Measurements from ENCODE around the gene ELOVL6. TPM values are rescaled to one million over a fixed set of nuclear protein-coding genes. Genes with fewer than 3 reads are reported as not detected.

Gene ELOVL6
- total RNA-seq, 1 donor from 2014 or later = 27.6 TPM

- Mint-ChIP-seq H3K27ac (no peak overlapping the region), H3K36me3 (no peaks in the 10 kb centered on the region), H3K27me3 (ENCODE audit: low read depth) (no peaks in the 10 kb centered on the region), H3K9me3 (no peaks in the 10 kb centered on the region), H3K4me3 (no peak overlapping the region), H3K4me1 (peaks cover 3% of the 10 kb centered on the region)
- no peak for DNase-seq (ENCODE audit: low spot score in 2 of 2, unreplicated experiment in 2 of 2)
- no peak for TF ChIP-seq CTCF (IDR thresholded peaks at IDR 0.05; ENCODE audit: unreplicated experiment)
These were observed 13.3 kb upstream of the ELOVL6 start for GRCh38 chr4:110211770-110212061.

- H3K9me3 Mint-ChIP-seq = no peaks in the 10 kb centered on the region
- no peak overlapping the region for H3K27ac Mint-ChIP-seq
- TF ChIP-seq CTCF (IDR thresholded peaks at IDR 0.05; ENCODE audit: unreplicated experiment) = peak; percentile 38
- no peaks in the 10 kb centered on the region for H3K27me3 Mint-ChIP-seq (ENCODE audit: low read depth)
- H3K4me3 Mint-ChIP-seq = no peak overlapping the region
- DNase-seq (ENCODE audit: low spot score in 2 of 2, unreplicated experiment in 2 of 2) = no peak
- H3K36me3 Mint-ChIP-seq = no peaks in the 10 kb centered on the region
- peaks cover 3% of the 10 kb centered on the region for H3K4me1 Mint-ChIP-seq
These were observed 12.8 kb upstream of the ELOVL6 start for GRCh38 chr4:110211007-110211769.

- Mint-ChIP-seq H3K36me3 (no peaks in the 10 kb centered on the region), H3K27ac (no peak overlapping the region), H3K27me3 (ENCODE audit: low read depth) (no peaks in the 10 kb centered on the region), H3K4me1 (no peaks in the 10 kb centered on the region), H3K4me3 (no peak overlapping the region), H3K9me3 (no peaks in the 10 kb centered on the region)
- no peak for DNase-seq (ENCODE audit: low spot score in 2 of 2, unreplicated experiment in 2 of 2)
- no peak for TF ChIP-seq CTCF (IDR thresholded peaks at IDR 0.05; ENCODE audit: unreplicated experiment)
These were observed 10.0 kb upstream of the ELOVL6 start for GRCh38 chr4:110208419-110208818.

- Mint-ChIP-seq H3K27ac (no peak overlapping the region), H3K27me3 (ENCODE audit: low read depth) (no peaks in the 10 kb centered on the region), H3K36me3 (no peaks in the 10 kb centered on the region), H3K9me3 (no peaks in the 10 kb centered on the region), H3K4me3 (no peak overlapping the region), H3K4me1 (peaks cover 6% of the 10 kb centered on the region)
- no peak for DNase-seq (ENCODE audit: low spot score in 2 of 2, unreplicated experiment in 2 of 2)
- no peak for TF ChIP-seq CTCF (IDR thresholded peaks at IDR 0.05; ENCODE audit: unreplicated experiment)
These were observed 8.8 kb upstream of the ELOVL6 start for GRCh38 chr4:110207233-110207632.

GRCh38 chr4:110202024-110202423 lies 3.6 kb upstream of the ELOVL6 start:
- no peaks in the 10 kb centered on the region for H3K36me3 Mint-ChIP-seq
- no peak overlapping the region for H3K4me3 Mint-ChIP-seq

More at GRCh38 chr4:110202024-110202423, 3.6 kb upstream of the ELOVL6 start:
- TF ChIP-seq CTCF (IDR thresholded peaks at IDR 0.05; ENCODE audit: unreplicated experiment) = no peak
- DNase-seq (ENCODE audit: low spot score in 2 of 2, unreplicated experiment in 2 of 2) = no peak
- Mint-ChIP-seq H3K9me3 (no peaks in the 10 kb centered on the region), H3K27me3 (ENCODE audit: low read depth) (no peaks in the 10 kb centered on the region), H3K27ac (peak overlapping the region; percentile 62), H3K4me1 (peaks cover 25% of the 10 kb centered on the region)
